Kidney epithelial cell (primary cell): Measurements from ENCODE around the gene ARAP2. TPM values are rescaled to one million over a fixed set of nuclear protein-coding genes. Genes with fewer than 3 reads are reported as not detected.

Experiments
- DNase-seq: peaks from one replicate; pipeline ENCODE4 v3.0.0-alpha.2; 2010; ENCODE audit warnings: low read depth
- H3K27me3 ChIP-seq: 2 replicates; pipeline ENCODE4 v1.6.0; 2011; ENCODE audit warnings: low read length; ENCODE audit not compliant: control insufficient read depth, insufficient read depth
- H3K36me3 ChIP-seq: 2 replicates; pipeline ENCODE4 v1.5.1; 2011; ENCODE audit warnings: low read length; ENCODE audit not compliant: control insufficient read depth, insufficient read depth
- H3K4me3 ChIP-seq: 2 replicates; pipeline ENCODE4 v1.5.1; 2011; ENCODE audit warnings: low read depth, mild to moderate bottlenecking, control low read depth, low read length
- total RNA-seq: library from RNA; depleted of rRNA; stranded (reverse); fragments of >200 nt; gene quantifications from 2 replicates; pipeline ENCODE4 v1.2.3, GENCODE V29; 2015
- TF ChIP-seq, protein P1 (sequence below): IDR thresholded peaks from 2 replicates; pipeline ENCODE4 v1.5.1; 2011; ENCODE audit warnings: mild to moderate bottlenecking, moderate library complexity, low read length, control low read depth, inconsistent platforms; ENCODE audit not compliant: insufficient read depth, poor library complexity, severe bottlenecking

ARAP2 gene
- total RNA-seq, 1 donor from 2014 or later: 14.4 TPM

DNA sequence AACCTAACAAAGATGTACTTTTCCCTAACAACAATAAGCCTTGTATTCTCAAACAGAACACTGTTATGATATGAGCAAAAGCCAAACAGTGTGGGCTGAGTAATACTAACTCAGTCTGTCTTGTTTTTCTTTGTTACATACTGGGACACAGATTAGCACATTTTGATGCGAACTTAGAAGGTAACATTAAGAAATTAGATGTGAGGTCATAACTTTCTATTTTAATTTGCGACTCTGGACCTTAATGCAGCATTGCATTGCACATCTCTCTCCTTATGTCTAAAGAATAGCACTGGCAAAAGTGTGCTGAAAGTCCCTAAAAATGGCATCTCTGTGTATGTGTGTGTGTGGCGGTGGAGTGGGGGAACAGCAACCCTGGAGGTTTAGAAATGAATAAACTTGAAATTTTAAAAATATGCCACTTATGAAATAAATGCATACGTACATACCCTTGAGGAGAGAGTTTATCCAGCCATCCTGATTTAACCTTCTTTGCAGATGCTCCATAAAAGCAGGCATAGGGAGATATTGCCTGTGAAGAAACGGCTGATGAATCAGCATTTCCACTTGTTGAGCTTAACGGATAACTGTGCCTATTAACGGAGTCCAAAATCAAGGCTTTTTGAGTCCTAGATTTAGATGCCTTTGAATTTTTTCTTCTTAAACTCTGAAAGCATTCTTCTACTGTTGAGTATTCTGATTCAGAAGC, 34.2 kb downstream of the ARAP2 start:
- Histone ChIP-seq H3K27me3 (no peaks in the 10 kb centered on the region), H3K36me3 (no peaks in the 10 kb centered on the region), H3K4me3 (no peak overlapping the region)
- DNase-seq: no peak
- TF ChIP-seq, protein P1, sequence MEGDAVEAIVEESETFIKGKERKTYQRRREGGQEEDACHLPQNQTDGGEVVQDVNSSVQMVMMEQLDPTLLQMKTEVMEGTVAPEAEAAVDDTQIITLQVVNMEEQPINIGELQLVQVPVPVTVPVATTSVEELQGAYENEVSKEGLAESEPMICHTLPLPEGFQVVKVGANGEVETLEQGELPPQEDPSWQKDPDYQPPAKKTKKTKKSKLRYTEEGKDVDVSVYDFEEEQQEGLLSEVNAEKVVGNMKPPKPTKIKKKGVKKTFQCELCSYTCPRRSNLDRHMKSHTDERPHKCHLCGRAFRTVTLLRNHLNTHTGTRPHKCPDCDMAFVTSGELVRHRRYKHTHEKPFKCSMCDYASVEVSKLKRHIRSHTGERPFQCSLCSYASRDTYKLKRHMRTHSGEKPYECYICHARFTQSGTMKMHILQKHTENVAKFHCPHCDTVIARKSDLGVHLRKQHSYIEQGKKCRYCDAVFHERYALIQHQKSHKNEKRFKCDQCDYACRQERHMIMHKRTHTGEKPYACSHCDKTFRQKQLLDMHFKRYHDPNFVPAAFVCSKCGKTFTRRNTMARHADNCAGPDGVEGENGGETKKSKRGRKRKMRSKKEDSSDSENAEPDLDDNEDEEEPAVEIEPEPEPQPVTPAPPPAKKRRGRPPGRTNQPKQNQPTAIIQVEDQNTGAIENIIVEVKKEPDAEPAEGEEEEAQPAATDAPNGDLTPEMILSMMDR: no peak

DNA sequence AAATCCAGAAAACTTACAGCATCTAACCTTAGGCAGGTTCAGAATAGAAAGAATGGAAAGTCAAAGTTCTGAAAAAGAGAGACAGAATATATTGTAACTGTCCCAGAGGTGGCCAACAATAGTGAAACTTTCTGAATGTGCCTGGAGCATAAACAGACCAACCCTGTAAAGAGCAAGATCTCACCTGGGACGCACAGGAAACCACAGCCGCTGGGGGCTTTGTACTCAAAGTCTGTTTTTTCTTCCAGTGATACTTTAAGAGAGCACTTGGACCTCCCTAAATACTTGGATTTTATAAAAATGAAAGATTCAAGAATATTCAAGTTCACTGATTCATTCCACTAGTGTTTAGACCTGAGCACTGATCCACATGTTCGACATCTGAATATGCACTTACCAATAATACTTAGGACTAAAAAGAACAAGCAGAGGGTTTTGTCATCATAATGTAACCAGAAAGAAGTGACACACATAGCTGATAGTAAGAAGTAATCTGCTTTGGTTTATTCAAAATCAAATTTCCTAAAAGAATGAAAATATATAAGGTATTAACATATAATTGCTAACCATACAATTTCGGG, 35.3 kb downstream of the ARAP2 start:
- no peaks in the 10 kb centered on the region for H3K36me3 ChIP-seq
- TF ChIP-seq, protein P1: no peak
- no peak for DNase-seq
- no peaks in the 10 kb centered on the region for H3K27me3 ChIP-seq
- H3K4me3 ChIP-seq: no peak overlapping the region

DNA sequence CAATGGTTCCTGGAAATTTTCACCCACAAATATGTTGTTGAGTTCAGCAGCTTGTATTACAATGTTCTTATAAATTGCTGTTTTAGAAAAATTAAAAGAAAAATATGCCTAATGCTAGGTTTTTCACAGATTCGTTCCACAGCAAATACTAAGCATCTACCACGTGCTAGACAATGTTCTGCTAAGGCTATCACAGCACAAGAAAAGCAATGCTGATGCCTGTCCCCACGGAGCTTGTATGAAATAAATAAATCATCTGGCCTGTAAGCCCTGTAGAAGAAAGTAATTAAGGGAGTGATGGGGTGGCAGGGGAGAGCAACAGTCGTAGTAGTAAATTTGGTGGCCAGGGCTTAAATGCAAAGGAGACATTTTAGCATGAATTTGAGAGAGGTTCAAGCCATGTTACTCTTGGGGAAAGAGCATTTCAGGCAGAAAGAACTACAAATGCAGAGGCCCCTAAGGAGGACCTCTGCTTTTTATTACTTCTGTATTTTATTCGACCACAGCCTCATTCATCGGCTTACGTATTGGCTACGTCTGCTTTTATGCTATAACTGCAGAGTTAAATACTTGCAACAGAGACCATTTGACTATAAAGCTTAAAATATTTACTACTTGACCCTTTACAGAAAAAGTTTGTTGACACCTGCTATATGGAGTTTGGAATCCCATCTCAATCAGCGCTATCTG, 36.3 kb downstream of the ARAP2 start:
- TF ChIP-seq, protein P1: no peak
- Histone ChIP-seq H3K36me3 (no peaks in the 10 kb centered on the region), H3K4me3 (no peak overlapping the region), H3K27me3 (no peaks in the 10 kb centered on the region)
- no peak for DNase-seq

DNA sequence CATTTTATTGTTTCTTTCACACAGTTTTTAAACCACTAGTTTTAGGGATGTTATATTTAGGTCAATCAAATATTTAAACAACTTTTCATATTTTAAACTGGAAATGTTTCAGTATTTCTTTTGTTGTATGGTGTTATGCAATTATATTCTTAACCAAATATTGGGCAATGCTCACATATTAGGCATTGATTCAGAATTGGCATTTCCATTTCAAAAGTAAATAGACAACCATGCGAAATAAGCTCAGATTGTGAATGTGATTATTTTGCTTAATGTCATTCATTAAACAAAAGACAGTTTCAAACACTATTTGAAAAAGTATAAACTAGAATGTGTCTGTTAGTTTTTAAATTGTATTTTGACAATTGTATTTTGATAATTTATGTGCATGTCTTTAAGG, 36.9 kb downstream of the ARAP2 start:
- no peaks in the 10 kb centered on the region for H3K27me3 ChIP-seq
- no peaks in the 10 kb centered on the region for H3K36me3 ChIP-seq
- no peak for DNase-seq
- no peak overlapping the region for H3K4me3 ChIP-seq
- TF ChIP-seq, protein P1: no peak

DNA sequence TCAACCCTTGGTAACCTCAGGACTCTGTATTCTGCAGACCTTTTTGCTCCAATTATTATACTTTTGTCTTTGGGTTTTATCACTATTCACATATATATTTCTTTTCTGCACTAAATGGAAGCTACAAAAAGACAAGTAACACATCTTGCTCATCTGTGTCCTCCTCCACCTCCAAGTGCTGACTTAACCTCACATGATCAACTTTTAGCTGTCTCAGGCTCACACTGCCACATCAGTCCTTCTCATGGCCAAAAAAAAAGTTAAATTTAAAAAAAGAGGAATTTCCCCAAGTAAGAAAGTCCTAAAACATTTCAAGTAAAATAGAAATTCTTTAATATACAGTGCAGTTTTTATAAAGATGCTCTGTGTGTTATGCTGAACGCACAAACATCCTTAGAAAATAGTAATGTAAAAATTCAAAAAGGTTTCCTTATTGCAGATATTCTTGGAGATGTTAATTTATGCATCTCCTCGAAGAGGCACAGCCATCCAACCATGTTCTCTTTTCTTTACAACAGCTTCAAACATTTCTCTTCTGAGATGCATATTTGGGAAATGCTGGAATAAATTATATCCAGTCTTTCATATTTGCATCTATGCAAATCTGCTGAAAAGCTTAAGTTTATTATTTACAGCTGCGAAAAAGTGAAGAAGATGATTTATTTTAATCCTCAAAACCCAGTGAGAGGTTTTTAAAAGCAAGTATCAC, 37.6 kb downstream of the ARAP2 start:
- Histone ChIP-seq H3K36me3 (no peaks in the 10 kb centered on the region), H3K4me3 (no peak overlapping the region), H3K27me3 (no peaks in the 10 kb centered on the region)
- TF ChIP-seq, protein P1: no peak
- DNase-seq: no peak
